HepG2 (cell line): ENCODE results near the gene CCT3. TPM values are rescaled to one million over a fixed set of nuclear protein-coding genes. Genes with fewer than 3 reads are reported as not detected.

Source experiments
- BORCS8-MEF2B ChIP-seq: sonication (generic); formaldehyde crosslinking; IDR thresholded peaks from 2 replicates; pipeline ENCODE4 v1.8.0; 2022; ENCODE audit warnings: mild to moderate bottlenecking, missing genetic modification reagents
- CBX5 ChIP-seq: sonication (generic); formaldehyde crosslinking; IDR thresholded peaks from 2 replicates; pipeline ENCODE4 v1.4.0; 2020; ENCODE audit warnings: missing genetic modification reagents, borderline replicate concordance
- CC2D1A ChIP-seq: sonication (generic); formaldehyde crosslinking; IDR thresholded peaks from 2 replicates; pipeline ENCODE4 v1.8.1; 2023; ENCODE audit warnings: mild to moderate bottlenecking, missing genetic modification reagents
- CHD4 ChIP-seq: fragments of 200-600 bp; sonication (generic); IDR thresholded peaks from 2 replicates; pipeline ENCODE4 v1.7.0; 2017; ENCODE audit warnings: mild to moderate bottlenecking, low read length, borderline replicate concordance
- GLI4 ChIP-seq: sonication (generic); formaldehyde crosslinking; IDR thresholded peaks from 2 replicates; pipeline ENCODE4 v1.5.1; 2020; ENCODE audit warnings: missing genetic modification reagents, mild to moderate bottlenecking, moderate library complexity, borderline replicate concordance
- MEIS2 ChIP-seq: sonication (generic); formaldehyde crosslinking; IDR thresholded peaks from 2 replicates; pipeline ENCODE4 v1.9.0; 2021; ENCODE audit warnings: mild to moderate bottlenecking, missing genetic modification reagents
- RELA ChIP-seq: sonication (generic); formaldehyde crosslinking; IDR thresholded peaks from 2 replicates; pipeline ENCODE4 v1.4.0; 2020; ENCODE audit warnings: missing genetic modification reagents
- SETDB1 ChIP-seq: sonication (generic); formaldehyde crosslinking; IDR thresholded peaks from 2 replicates; pipeline ENCODE4 v1.5.1; 2020; ENCODE audit warnings: missing genetic modification reagents, mild to moderate bottlenecking, borderline replicate concordance
- SOX13 ChIP-seq, 3 experiments: fragments of 450-650 bp in 1 of 3; sonication (generic) in 1 of 3; formaldehyde crosslinking in 1 of 3; IDR thresholded peaks in 2 of 3; conservative IDR thresholded peaks in 1 of 3; 2 replicates each; pipeline versions ENCODE4 v1.5.0 to v1.6.1; 2016 to 2020; ENCODE audit warnings: antibody characterized with exemption in 1 of 3, mild to moderate bottlenecking in 1 of 3, missing compliant biosample characterization in 1 of 3, missing genetic modification reagents in 1 of 3, moderate library complexity in 1 of 3
- SYNCRIP ChIP-seq: fragments of 200-400 bp; formaldehyde crosslinking; IDR thresholded peaks from 2 replicates; pipeline ENCODE4 v1.6.1; 2018; ENCODE audit warnings: mild to moderate bottlenecking, low read depth, low read length; ENCODE audit not compliant: insufficient read depth
- TBX3 ChIP-seq: fragments of 450-650 bp; IDR thresholded peaks from 2 replicates; pipeline ENCODE4 v1.6.1; 2017; ENCODE audit warnings: antibody characterized with exemption, mild to moderate bottlenecking, inconsistent platforms, borderline replicate concordance
- ZBTB7A ChIP-seq: sonication (generic); formaldehyde crosslinking; IDR thresholded peaks from 2 replicates; pipeline ENCODE4 v1.8.0; 2022; ENCODE audit warnings: mild to moderate bottlenecking, missing genetic modification reagents
- ZNF326 ChIP-seq: sonication (generic); formaldehyde crosslinking; IDR thresholded peaks from 2 replicates; pipeline ENCODE4 v1.4.0; 2020; ENCODE audit warnings: missing genetic modification reagents, borderline replicate concordance
- ZSCAN29 ChIP-seq: sonication (generic); formaldehyde crosslinking; conservative IDR thresholded peaks from 2 replicates; pipeline ENCODE4 v1.4.0; 2020; ENCODE audit warnings: mild to moderate bottlenecking, missing genetic modification reagents
- polyA plus RNA-seq, 8 experiments: library from polyadenylated mRNA; depleted of rRNA in 3 of 8; stranded (reverse) in 7 of 8; unstranded in 1 of 8; fragments of >200 nt; fragmentation: Illumina TruSeq in 4 of 8; extraction: Trizol in 4 of 8; gene quantifications; 2 replicates each; pipeline versions ENCODE4 v1.2.1 to v1.2.3, GENCODE V29; 2011 to 2016; ENCODE audit warnings: low read depth in 4 of 8, missing spikeins in 1 of 8, mixed read lengths in 1 of 8; ENCODE audit not compliant: insufficient read depth in 1 of 8
- total RNA-seq, 5 experiments: library from RNA; depleted of rRNA; stranded (reverse); fragments of >200 nt; fragmentation: Illumina TruSeq; extraction: Trizol; gene quantifications; 2 replicates each; pipeline ENCODE4 v1.2.3, GENCODE V29; 2016; ENCODE audit warnings: low read depth in 1 of 5
- TF ChIP-seq, protein P1 (sequence below), 2 experiments: sonication (generic) in 1 of 2; formaldehyde crosslinking in 1 of 2; IDR thresholded peaks; 2 replicates each; pipeline versions ENCODE4 v1.4.0 to v1.6.1; 2018 to 2020; ENCODE audit warnings: missing genetic modification reagents in 2 of 2, borderline replicate concordance in 1 of 2, low read depth in 1 of 2, mild to moderate bottlenecking in 1 of 2, missing biosample characterization in 1 of 2
- TF ChIP-seq, protein P2 (sequence below): sonication (generic); formaldehyde crosslinking; IDR thresholded peaks from 2 replicates; pipeline ENCODE4 v1.4.0; 2020; ENCODE audit warnings: missing genetic modification reagents, borderline replicate concordance
- TF ChIP-seq, protein P3 (sequence below): IDR thresholded peaks from 2 replicates; pipeline ENCODE4 v1.6.1; 2016; ENCODE audit warnings: missing genetic modification reagents, missing compliant biosample characterization
- TF ChIP-seq, protein P4 (sequence below): sonication (generic); formaldehyde crosslinking; IDR thresholded peaks from 2 replicates; pipeline ENCODE4 v1.8.0; 2022; ENCODE audit warnings: low read depth, missing genetic modification reagents
- TF ChIP-seq, protein P5 (sequence below): sonication (generic); formaldehyde crosslinking; IDR thresholded peaks from 2 replicates; pipeline ENCODE4 v1.5.0; 2020; ENCODE audit warnings: missing genetic modification reagents, mild to moderate bottlenecking, borderline replicate concordance
- TF ChIP-seq, protein P6 (sequence below): sonication (generic); formaldehyde crosslinking; IDR thresholded peaks from 2 replicates; pipeline ENCODE4 v1.5.0; 2020; ENCODE audit warnings: mild to moderate bottlenecking, low read depth, missing genetic modification reagents, borderline replicate concordance

Gene CCT3
- total and polyA plus RNA-seq, 2 of the 13 experiments (the other 11 are each of a cell fraction or from before 2014, with no cell fraction given), result 319 to 615 TPM

DNA sequence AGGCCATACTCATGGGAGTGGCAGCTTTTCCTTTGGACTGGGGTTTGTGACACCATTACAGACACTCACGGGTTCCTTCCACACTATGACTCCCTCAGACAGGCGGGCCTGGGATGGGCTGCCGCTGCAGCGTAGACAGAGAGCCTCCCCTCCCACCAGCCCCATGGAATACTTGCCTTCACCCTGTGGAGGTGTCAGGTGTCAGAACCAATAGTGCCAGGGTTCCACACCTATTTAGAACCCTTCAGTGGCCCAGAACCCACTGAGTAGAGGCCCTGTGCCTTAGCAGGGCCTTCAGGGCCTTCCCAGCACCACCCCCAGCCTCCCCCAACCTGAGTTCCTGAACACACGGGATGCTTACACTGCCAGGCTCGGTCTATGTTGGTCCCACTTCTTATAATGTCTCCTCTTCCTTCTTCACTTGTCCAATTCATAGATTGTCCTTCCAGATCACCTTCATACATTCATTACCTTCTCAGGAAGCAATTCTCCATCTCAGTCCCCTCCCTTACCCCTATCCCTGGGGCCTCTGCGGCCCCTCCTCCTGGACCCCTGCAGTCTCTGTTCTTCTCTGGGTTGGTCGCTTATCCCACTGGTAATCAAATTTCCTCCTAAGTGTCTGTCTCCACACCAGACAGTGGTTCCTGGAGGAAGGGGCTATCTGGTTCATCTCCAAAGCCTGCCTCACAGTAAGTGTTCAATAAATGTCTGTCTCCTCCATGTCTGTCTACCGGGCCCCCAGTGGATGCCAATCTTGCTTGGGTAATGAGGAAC is 29.5 kb upstream of the CCT3 start (continued):
- TF ChIP-seq, protein P1, sequence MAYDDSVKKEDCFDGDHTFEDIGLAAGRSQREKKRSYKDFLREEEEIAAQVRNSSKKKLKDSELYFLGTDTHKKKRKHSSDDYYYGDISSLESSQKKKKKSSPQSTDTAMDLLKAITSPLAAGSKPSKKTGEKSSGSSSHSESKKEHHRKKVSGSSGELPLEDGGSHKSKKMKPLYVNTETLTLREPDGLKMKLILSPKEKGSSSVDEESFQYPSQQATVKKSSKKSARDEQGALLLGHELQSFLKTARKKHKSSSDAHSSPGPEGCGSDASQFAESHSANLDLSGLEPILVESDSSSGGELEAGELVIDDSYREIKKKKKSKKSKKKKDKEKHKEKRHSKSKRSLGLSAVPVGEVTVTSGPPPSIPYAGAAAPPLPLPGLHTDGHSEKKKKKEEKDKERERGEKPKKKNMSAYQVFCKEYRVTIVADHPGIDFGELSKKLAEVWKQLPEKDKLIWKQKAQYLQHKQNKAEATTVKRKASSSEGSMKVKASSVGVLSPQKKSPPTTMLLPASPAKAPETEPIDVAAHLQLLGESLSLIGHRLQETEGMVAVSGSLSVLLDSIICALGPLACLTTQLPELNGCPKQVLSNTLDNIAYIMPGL (CRISPR knock-in tag; IDR thresholded peaks at IDR 0.05; ENCODE audit: borderline replicate concordance in 1 of 2, low read depth in 1 of 2), result no peak
- TF ChIP-seq CC2D1A (CRISPR knock-in tag) (no peak), SYNCRIP (no peak), TBX3 (no peak), GLI4 (CRISPR knock-in tag) (no peak), SOX13 (IDR thresholded peaks at IDR 0.05) (no peak), SOX13 (CRISPR knock-in tag; conservative IDR thresholded peaks at IDR 0.05 in 1 of 2, IDR thresholded peaks at IDR 0.05 in 1 of 2) (no peak), ZBTB7A (CRISPR knock-in tag) (no peak), BORCS8-MEF2B (CRISPR knock-in tag) (peak; percentile 42; the same call in 1 of the 2 replicates), SETDB1 (CRISPR knock-in tag) (no peak), RELA (CRISPR knock-in tag) (no peak), CHD4 (no peak), CBX5 (CRISPR knock-in tag) (no peak), MEIS2 (no peak), ZNF326 (CRISPR knock-in tag) (no peak), ZSCAN29 (CRISPR knock-in tag) (no peak)
- TF ChIP-seq, protein P2, sequence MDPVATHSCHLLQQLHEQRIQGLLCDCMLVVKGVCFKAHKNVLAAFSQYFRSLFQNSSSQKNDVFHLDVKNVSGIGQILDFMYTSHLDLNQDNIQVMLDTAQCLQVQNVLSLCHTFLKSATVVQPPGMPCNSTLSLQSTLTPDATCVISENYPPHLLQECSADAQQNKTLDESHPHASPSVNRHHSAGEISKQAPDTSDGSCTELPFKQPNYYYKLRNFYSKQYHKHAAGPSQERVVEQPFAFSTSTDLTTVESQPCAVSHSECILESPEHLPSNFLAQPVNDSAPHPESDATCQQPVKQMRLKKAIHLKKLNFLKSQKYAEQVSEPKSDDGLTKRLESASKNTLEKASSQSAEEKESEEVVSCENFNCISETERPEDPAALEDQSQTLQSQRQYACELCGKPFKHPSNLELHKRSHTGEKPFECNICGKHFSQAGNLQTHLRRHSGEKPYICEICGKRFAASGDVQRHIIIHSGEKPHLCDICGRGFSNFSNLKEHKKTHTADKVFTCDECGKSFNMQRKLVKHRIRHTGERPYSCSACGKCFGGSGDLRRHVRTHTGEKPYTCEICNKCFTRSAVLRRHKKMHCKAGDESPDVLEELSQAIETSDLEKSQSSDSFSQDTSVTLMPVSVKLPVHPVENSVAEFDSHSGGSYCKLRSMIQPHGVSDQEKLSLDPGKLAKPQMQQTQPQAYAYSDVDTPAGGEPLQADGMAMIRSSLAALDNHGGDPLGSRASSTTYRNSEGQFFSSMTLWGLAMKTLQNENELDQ (CRISPR knock-in tag), result no peak
- TF ChIP-seq, protein P3, sequence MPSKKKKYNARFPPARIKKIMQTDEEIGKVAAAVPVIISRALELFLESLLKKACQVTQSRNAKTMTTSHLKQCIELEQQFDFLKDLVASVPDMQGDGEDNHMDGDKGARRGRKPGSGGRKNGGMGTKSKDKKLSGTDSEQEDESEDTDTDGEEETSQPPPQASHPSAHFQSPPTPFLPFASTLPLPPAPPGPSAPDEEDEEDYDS (CRISPR knock-in tag), result peak; percentile 39; the same call in 1 of the 2 replicates
- TF ChIP-seq, protein P4, sequence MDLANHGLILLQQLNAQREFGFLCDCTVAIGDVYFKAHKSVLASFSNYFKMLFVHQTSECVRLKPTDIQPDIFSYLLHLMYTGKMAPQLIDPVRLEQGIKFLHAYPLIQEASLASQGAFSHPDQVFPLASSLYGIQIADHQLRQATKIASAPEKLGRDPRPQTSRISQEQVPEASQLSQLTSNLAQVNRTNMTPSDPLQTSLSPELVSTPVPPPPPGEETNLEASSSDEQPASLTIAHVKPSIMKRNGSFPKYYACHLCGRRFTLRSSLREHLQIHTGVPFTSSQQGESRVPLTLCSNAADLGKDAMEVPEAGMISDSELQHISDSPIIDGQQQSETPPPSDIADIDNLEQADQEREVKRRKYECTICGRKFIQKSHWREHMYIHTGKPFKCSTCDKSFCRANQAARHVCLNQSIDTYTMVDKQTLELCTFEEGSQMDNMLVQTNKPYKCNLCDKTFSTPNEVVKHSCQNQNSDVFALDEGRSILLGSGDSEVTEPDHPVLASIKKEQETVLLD (CRISPR knock-in tag), result no peak
- TF ChIP-seq, protein P5, sequence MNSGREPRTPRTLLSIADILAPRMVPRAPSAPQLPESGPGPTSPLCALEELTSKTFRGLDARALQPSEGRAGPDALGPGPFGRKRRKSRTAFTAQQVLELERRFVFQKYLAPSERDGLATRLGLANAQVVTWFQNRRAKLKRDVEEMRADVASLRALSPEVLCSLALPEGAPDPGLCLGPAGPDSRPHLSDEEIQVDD, result peak; percentile 33; the same call in 1 of the 2 replicates
- TF ChIP-seq, protein P6, sequence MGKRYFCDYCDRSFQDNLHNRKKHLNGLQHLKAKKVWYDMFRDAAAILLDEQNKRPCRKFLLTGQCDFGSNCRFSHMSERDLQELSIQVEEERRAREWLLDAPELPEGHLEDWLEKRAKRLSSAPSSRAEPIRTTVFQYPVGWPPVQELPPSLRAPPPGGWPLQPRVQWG (CRISPR knock-in tag), result no peak
